GM23338 (cell line): ENCODE results near the gene LATS1.

Source experiments
- CREB1 ChIP-seq: fragments of 250-450 bp; sonication (Bioruptor Pico); IDR thresholded peaks from 2 replicates; pipeline ENCODE4 v1.5.0; 2020; ENCODE audit warnings: low read depth, mild to moderate bottlenecking, moderate library complexity
- CTCF ChIP-seq, 2 experiments: fragments of 200-600 bp in 1 of 2; sonication (generic) in 1 of 2; conservative IDR thresholded peaks; 2 replicates each; pipeline versions ENCODE4 v1.5.1 to v1.6.1; 2016 to 2017; ENCODE audit warnings: antibody characterized with exemption in 2 of 2, low read depth in 2 of 2, mild to moderate bottlenecking in 2 of 2, moderate library complexity in 1 of 2
- ETS1 ChIP-seq: IDR thresholded peaks from 2 replicates; pipeline ENCODE4 v1.6.1; 2016; ENCODE audit warnings: antibody characterized with exemption
- EZH2 ChIP-seq: fragments of 200-600 bp; sonication (generic); IDR thresholded peaks from one replicate; pipeline ENCODE4 v1.8.0; 2017; ENCODE audit warnings: antibody characterized with exemption, mild to moderate bottlenecking, low read depth; ENCODE audit not compliant: unreplicated experiment
- EZH2phosphoT487 ChIP-seq: fragments of 200-600 bp; sonication (generic); IDR thresholded peaks from one replicate; pipeline ENCODE4 v1.8.1; 2018; ENCODE audit warnings: antibody characterized with exemption; ENCODE audit not compliant: unreplicated experiment
- JUNB ChIP-seq: IDR thresholded peaks from one replicate; pipeline ENCODE4 v1.6.1; 2016; ENCODE audit warnings: antibody characterized with exemption; ENCODE audit not compliant: unreplicated experiment
- NANOG ChIP-seq: IDR thresholded peaks from 2 replicates; pipeline ENCODE4 v1.6.1; 2016; ENCODE audit warnings: antibody characterized with exemption, borderline replicate concordance
- POLR2AphosphoS5 ChIP-seq: IDR thresholded peaks from 2 replicates; pipeline ENCODE4 v1.6.1; 2016; ENCODE audit warnings: antibody characterized with exemption, low read depth
- STAT1 ChIP-seq: IDR thresholded peaks from one replicate; pipeline ENCODE4 v1.6.1; 2016; ENCODE audit warnings: antibody characterized with exemption; ENCODE audit not compliant: unreplicated experiment
- ZNF114 ChIP-seq: fragments of 250-450 bp; sonication (Bioruptor Pico); IDR thresholded peaks from 2 replicates; pipeline ENCODE4 v1.5.0; 2020; ENCODE audit warnings: mild to moderate bottlenecking, moderate library complexity
- ZNF331 ChIP-seq: fragments of 250-450 bp; sonication (Bioruptor Pico); IDR thresholded peaks from 2 replicates; pipeline ENCODE4 v1.5.0; 2020; ENCODE audit warnings: low read depth, mild to moderate bottlenecking, moderate library complexity
- TF ChIP-seq, protein P1 (sequence below): IDR thresholded peaks from one replicate; pipeline ENCODE4 v1.6.1; 2018; ENCODE audit warnings: antibody characterized with exemption; ENCODE audit not compliant: unreplicated experiment

DNA sequence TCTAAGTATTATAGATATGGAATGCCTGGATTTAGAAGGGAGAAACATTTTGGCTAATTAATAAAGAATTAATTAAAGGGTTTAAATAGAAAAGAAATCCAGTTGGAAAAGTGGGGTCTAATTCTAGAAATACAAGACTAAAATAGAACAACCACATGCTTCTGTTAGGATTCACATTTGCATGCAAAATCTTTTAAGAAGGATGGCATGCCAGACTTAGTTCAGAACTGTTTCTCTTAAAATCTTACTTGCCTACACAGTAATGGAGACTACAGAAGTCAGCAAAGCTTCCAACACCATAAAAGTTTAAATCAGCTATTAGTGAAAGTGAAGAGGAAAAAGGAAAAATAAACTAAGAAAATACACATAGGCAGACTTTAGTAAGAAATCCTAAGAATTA is 36.7 kb downstream of the LATS1 start:
- TF ChIP-seq CTCF (conservative IDR thresholded peaks at IDR 0.05; ENCODE audit: low read depth in 2 of 2) (no peak), EZH2 (no peak), POLR2AphosphoS5 (no peak), CREB1 (CRISPR knock-in tag) (no peak), EZH2phosphoT487 (no peak), ZNF114 (CRISPR knock-in tag) (no peak), ETS1 (no peak), STAT1 (no peak), JUNB (no peak), NANOG (no peak), ZNF331 (CRISPR knock-in tag) (no peak)
- TF ChIP-seq, protein P1, sequence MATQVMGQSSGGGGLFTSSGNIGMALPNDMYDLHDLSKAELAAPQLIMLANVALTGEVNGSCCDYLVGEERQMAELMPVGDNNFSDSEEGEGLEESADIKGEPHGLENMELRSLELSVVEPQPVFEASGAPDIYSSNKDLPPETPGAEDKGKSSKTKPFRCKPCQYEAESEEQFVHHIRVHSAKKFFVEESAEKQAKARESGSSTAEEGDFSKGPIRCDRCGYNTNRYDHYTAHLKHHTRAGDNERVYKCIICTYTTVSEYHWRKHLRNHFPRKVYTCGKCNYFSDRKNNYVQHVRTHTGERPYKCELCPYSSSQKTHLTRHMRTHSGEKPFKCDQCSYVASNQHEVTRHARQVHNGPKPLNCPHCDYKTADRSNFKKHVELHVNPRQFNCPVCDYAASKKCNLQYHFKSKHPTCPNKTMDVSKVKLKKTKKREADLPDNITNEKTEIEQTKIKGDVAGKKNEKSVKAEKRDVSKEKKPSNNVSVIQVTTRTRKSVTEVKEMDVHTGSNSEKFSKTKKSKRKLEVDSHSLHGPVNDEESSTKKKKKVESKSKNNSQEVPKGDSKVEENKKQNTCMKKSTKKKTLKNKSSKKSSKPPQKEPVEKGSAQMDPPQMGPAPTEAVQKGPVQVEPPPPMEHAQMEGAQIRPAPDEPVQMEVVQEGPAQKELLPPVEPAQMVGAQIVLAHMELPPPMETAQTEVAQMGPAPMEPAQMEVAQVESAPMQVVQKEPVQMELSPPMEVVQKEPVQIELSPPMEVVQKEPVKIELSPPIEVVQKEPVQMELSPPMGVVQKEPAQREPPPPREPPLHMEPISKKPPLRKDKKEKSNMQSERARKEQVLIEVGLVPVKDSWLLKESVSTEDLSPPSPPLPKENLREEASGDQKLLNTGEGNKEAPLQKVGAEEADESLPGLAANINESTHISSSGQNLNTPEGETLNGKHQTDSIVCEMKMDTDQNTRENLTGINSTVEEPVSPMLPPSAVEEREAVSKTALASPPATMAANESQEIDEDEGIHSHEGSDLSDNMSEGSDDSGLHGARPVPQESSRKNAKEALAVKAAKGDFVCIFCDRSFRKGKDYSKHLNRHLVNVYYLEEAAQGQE, result no peak
